Heart left ventricle (tissue), 16 donors: ENCODE results near the gene HOTAIR. TPM values are rescaled to one million over a fixed set of nuclear protein-coding genes. Genes with fewer than 3 reads are reported as not detected.
A peak's percentile ranks its signal among the peaks of the same experiment; 100 is the strongest.

Experiments
- ATAC-seq, 4 donors: fragments of 200-7000 bp; cut with Tn5 transposase; one replicate each; pipeline ENCODE4 v1.9.1; 2020 to 2022; ENCODE audit warnings: moderate library complexity in 4 of 4, mild to moderate bottlenecking in 3 of 4, moderate number of reproducible peaks in 1 of 4
- DNase-seq, 5 donors: peaks; one replicate each; pipeline ENCODE4 v3.0.0-alpha.2; 2020
- H3K27ac ChIP-seq, 12 donors: fragments of 200-600 bp; sonication (generic) in 4 of 12; one replicate each; pipeline versions ENCODE4 v1.5.0 to v1.8.0; 2016 to 2022; ENCODE audit warnings: mild to moderate bottlenecking in 2 of 12
- H3K27me3 ChIP-seq, 9 donors: fragments of 200-600 bp; sonication (generic) in 2 of 9; one replicate each; pipeline versions ENCODE4 v1.5.1 to v1.8.0; 2016 to 2022; ENCODE audit warnings: mild to moderate bottlenecking in 3 of 9
- H3K36me3 ChIP-seq, 9 donors: fragments of 200-600 bp; sonication (generic) in 2 of 9; one replicate each; pipeline versions ENCODE4 v1.5.0 to v1.8.0; 2018 to 2022; ENCODE audit warnings: mild to moderate bottlenecking in 2 of 9
- H3K4me1 ChIP-seq, 12 donors: fragments of 200-600 bp; sonication (generic) in 4 of 12; one replicate each; pipeline versions ENCODE4 v1.5.0 to v1.8.0; 2016 to 2022; ENCODE audit warnings: mild to moderate bottlenecking in 3 of 12
- H3K4me3 ChIP-seq, 12 donors: fragments of 200-600 bp; sonication (generic) in 4 of 12; one replicate each; pipeline versions ENCODE4 v1.5.0 to v1.8.0; 2017 to 2022; ENCODE audit warnings: mild to moderate bottlenecking in 9 of 12, moderate library complexity in 4 of 12
- H3K9me3 ChIP-seq, 12 donors: fragments of 200-600 bp; sonication (generic) in 4 of 12; one replicate each; pipeline versions ENCODE4 v1.5.0 to v1.8.0; 2016 to 2022; ENCODE audit warnings: mild to moderate bottlenecking in 1 of 12
- CTCF ChIP-seq, 12 donors: fragments of 200-600 bp; sonication (generic) in 4 of 12; IDR thresholded peaks; one replicate each; pipeline versions ENCODE4 v1.5.0 to v1.8.0; 2018 to 2022; ENCODE audit warnings: antibody characterized with exemption in 12 of 12, mild to moderate bottlenecking in 5 of 12
- POLR2A ChIP-seq, 2 donors: fragments of 450-650 bp; IDR thresholded peaks; one replicate each; pipeline ENCODE4 v1.6.1; 2017; ENCODE audit warnings: antibody characterized with exemption in 2 of 2, mild to moderate bottlenecking in 2 of 2, moderate library complexity in 2 of 2
- WGBS, 4 donors: extraction: QIAGEN DNeasy Blood & Tissue Kit in 2 of 4; methylation state at CpG; one replicate each; pipeline versions ENCODE4 v1.1.5 to v1.1.7; 2013 to 2018; 5-methylcytosine and 5-hydroxymethylcytosine counted together
- intact Hi-C, 10 donors: fragments of 100-400 bp; cut with DNase I; formaldehyde crosslinking; loops; one replicate each; pipeline versions ENCODE4 v1.11.1 to v1.14.2; 2022
- polyA plus RNA-seq, 2 donors: library from polyadenylated mRNA; stranded (reverse); fragments of 200-250 nt; gene quantifications; one replicate each; pipeline ENCODE4 v1.2.3, GENCODE V29; 2013
- total RNA-seq, 9 donors: library from RNA; depleted of rRNA in 2 of 9; stranded (reverse); fragments of >200 nt in 2 of 9; fragmentation: NEBNext Ultra II Directional in 3 of 9; extraction: Animal tissue kit (Norgen Biotek cat#: 25700) in 3 of 9; gene quantifications; one replicate each; pipeline versions ENCODE4 v1.1.0 to v1.2.4, GENCODE V29; 2016 to 2023
- donor health status: ischemic (EF 13 %, LVEDD 7.1; RV severe dilation, severe dysfunction).
- donor health status: healthy with polysubstance abuse.
- donor health status: DM: no; HTN: yes; CAD: no.
- donor health status: DM: no; HTN: no; CAD: no.
- donor health status: ischemic (EF 25% LVEDD 6.9; RV normal size, moderate dysfunction).
- donor health status: ischemic (EF 25% LVEDD 5.7; RV mildly dilated, moderate dysfunction).
- donor health status: healthy.
- donor health status: DM: yes; HTN: yes; CAD: no.
- donor health status: ischemic (EF 35%, LVEDD 5.7; RV mildly dilated, moderate dysfunction).
- donor health status: nonischemic (EF 11% LVEDD 7.7; RV severe dilation, severe dysfunction).
- donor health status: DM: yes; HTN: yes; CAD: no.
- donor health status: PGD.
- donor health status: ischemic (EF 29% LVEDD 5.4; RV normal size, mild dysfunction).
- donor health status: nonischemic (EF 23%, LVEDD 6.1; RV moderate dilation, normal function).

Gene HOTAIR
- total and polyA plus RNA-seq, 11 donors, result not detected

- WGBS, 4 donors, result 9 to 18% (median 13%) methylated on average over 23 of the region's 23 CpGs
- no peak overlapping the region for H3K27ac ChIP-seq
- H3K36me3 ChIP-seq, result no peaks in the 10 kb centered on the region
- no peak for TF ChIP-seq POLR2A (IDR thresholded peaks at IDR 0.05)
- no peak for TF ChIP-seq CTCF (IDR thresholded peaks at IDR 0.05)
- H3K4me1 ChIP-seq, result peaks cover 0 to 46% (median 22%) of the 10 kb centered on the region in 12 donors
- DNase-seq, result no peak
- no peak overlapping the region for H3K4me3 ChIP-seq
- no peaks in the 10 kb centered on the region for H3K9me3 ChIP-seq
- intact Hi-C loops, result no loop called here
- ATAC-seq, result no peak
- H3K27me3 ChIP-seq, result peaks cover 59 to 97% (median 90%) of the 10 kb centered on the region in 9 donors
Measured at GRCh38 chr12:54015018-54015931, 40.5 kb upstream of the HOTAIR start.

- H3K4me3 ChIP-seq, result peak overlapping the region in 1 of 12 donors; percentile 25
- peaks cover 0 to 40% (median 18%) of the 10 kb centered on the region in 12 donors for H3K4me1 ChIP-seq
- H3K27ac ChIP-seq, result no peak overlapping the region
- TF ChIP-seq CTCF (IDR thresholded peaks at IDR 0.05) (no peak), POLR2A (IDR thresholded peaks at IDR 0.05) (no peak)
- no peak for DNase-seq
- intact Hi-C loops, result no loop called here
- ATAC-seq, result no peak
- peaks cover 65 to 99% (median 91%) of the 10 kb centered on the region in 9 donors for H3K27me3 ChIP-seq
- H3K9me3 ChIP-seq, result no peaks in the 10 kb centered on the region
- WGBS, 4 donors, result 4 to 14% (median 6%) methylated on average over 34 to 36 of the region's 36 CpGs
- no peaks in the 10 kb centered on the region for H3K36me3 ChIP-seq
Measured at GRCh38 chr12:54014377-54015017, 39.7 kb upstream of the HOTAIR start.

GRCh38 chr12:54012631-54013409 is 38.1 kb upstream of the HOTAIR start:
- peaks cover 75 to 98% (median 94%) of the 10 kb centered on the region in 9 donors for H3K27me3 ChIP-seq
- ATAC-seq (no peak), DNase-seq (no peak)
- intact Hi-C loops, result no loop called here
- H3K36me3 ChIP-seq, result no peaks in the 10 kb centered on the region
- no peak overlapping the region for H3K4me3 ChIP-seq
- peaks cover 0 to 31% (median 16%) of the 10 kb centered on the region in 12 donors for H3K4me1 ChIP-seq
- H3K9me3 ChIP-seq, result no peaks in the 10 kb centered on the region
- H3K27ac ChIP-seq, result no peak overlapping the region
- WGBS, 4 donors, result 15 to 23% (median 18%) methylated on average over 6 of the region's 6 CpGs
- TF ChIP-seq POLR2A (IDR thresholded peaks at IDR 0.05), result no peak
- TF ChIP-seq CTCF (IDR thresholded peaks at IDR 0.05), result no peak
